ENCODE data around the gene NEK9. TPM values are rescaled to one million over a fixed set of nuclear protein-coding genes. Genes with fewer than 3 reads are reported as not detected.

The NEK9 gene
- total and polyA plus RNA-seq, 2 experiments from 2014 or later, result 16.3 to 31.1 TPM

DNA sequence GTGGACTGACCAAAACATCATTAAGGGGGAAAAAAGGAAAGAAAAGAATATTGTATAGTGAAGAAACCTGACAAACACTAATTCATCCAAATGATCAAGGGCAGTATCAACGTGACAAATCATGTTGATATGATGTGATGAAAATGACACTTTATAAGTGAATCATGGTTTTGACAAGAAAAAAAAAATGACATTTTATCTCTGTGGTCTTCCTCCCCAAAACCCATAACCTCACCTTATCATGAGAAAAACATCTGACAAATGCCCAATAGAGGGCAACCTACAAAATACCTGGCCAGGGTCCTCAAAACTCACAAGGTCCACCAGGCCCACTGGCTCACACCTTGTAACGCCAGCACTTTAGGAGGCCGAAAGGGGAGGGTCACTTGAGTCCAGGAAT lies 35.8 kb upstream of the NEK9 start:
- Histone ChIP-seq H3K4me3 (no peak overlapping the region), H3F3A (replicated peaks; ENCODE audit: low read depth) (no peaks in the 10 kb centered on the region), H3K9me2 (ENCODE audit: insufficient read depth) (no peaks in the 10 kb centered on the region), H4K20me1 (replicated peaks; ENCODE audit: insufficient read depth) (peaks cover 9% of the 10 kb centered on the region), H3K4me1 (ENCODE audit: insufficient read depth) (peaks cover 17% of the 10 kb centered on the region), H3K36me3 (ENCODE audit: insufficient read depth) (no peaks in the 10 kb centered on the region), H2AFZ (no peak overlapping the region), H3K4me2 (no peak overlapping the region), H3K79me2 (replicated peaks; ENCODE audit: insufficient read depth) (peaks cover 98% of the 10 kb centered on the region), H3K27ac (ENCODE audit: low read depth) (no peak overlapping the region), H3K27me3 (ENCODE audit: insufficient read depth) (no peaks in the 10 kb centered on the region)
- Mint-ChIP-seq H3K9me3 (no peaks in the 10 kb centered on the region), H3K27ac (no peak overlapping the region), H3K36me3 (ENCODE audit: low read depth) (no peaks in the 10 kb centered on the region), H3K4me3 (no peak overlapping the region), H3K4me1 (peaks cover 29% of the 10 kb centered on the region), H3K27me3 (ENCODE audit: insufficient read depth, low read depth, poor library complexity) (peaks cover 2% of the 10 kb centered on the region)
- ATAC-seq, result peak; percentile 54
- DNase-seq (ENCODE audit: low spot score), result peak; percentile 46
- TF ChIP-seq, protein P1, sequence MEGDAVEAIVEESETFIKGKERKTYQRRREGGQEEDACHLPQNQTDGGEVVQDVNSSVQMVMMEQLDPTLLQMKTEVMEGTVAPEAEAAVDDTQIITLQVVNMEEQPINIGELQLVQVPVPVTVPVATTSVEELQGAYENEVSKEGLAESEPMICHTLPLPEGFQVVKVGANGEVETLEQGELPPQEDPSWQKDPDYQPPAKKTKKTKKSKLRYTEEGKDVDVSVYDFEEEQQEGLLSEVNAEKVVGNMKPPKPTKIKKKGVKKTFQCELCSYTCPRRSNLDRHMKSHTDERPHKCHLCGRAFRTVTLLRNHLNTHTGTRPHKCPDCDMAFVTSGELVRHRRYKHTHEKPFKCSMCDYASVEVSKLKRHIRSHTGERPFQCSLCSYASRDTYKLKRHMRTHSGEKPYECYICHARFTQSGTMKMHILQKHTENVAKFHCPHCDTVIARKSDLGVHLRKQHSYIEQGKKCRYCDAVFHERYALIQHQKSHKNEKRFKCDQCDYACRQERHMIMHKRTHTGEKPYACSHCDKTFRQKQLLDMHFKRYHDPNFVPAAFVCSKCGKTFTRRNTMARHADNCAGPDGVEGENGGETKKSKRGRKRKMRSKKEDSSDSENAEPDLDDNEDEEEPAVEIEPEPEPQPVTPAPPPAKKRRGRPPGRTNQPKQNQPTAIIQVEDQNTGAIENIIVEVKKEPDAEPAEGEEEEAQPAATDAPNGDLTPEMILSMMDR (conservative IDR thresholded peaks at IDR 0.05; ENCODE audit: low read depth in 2 of 2), result peak; percentile 43 to 48
- TF ChIP-seq, protein P2, sequence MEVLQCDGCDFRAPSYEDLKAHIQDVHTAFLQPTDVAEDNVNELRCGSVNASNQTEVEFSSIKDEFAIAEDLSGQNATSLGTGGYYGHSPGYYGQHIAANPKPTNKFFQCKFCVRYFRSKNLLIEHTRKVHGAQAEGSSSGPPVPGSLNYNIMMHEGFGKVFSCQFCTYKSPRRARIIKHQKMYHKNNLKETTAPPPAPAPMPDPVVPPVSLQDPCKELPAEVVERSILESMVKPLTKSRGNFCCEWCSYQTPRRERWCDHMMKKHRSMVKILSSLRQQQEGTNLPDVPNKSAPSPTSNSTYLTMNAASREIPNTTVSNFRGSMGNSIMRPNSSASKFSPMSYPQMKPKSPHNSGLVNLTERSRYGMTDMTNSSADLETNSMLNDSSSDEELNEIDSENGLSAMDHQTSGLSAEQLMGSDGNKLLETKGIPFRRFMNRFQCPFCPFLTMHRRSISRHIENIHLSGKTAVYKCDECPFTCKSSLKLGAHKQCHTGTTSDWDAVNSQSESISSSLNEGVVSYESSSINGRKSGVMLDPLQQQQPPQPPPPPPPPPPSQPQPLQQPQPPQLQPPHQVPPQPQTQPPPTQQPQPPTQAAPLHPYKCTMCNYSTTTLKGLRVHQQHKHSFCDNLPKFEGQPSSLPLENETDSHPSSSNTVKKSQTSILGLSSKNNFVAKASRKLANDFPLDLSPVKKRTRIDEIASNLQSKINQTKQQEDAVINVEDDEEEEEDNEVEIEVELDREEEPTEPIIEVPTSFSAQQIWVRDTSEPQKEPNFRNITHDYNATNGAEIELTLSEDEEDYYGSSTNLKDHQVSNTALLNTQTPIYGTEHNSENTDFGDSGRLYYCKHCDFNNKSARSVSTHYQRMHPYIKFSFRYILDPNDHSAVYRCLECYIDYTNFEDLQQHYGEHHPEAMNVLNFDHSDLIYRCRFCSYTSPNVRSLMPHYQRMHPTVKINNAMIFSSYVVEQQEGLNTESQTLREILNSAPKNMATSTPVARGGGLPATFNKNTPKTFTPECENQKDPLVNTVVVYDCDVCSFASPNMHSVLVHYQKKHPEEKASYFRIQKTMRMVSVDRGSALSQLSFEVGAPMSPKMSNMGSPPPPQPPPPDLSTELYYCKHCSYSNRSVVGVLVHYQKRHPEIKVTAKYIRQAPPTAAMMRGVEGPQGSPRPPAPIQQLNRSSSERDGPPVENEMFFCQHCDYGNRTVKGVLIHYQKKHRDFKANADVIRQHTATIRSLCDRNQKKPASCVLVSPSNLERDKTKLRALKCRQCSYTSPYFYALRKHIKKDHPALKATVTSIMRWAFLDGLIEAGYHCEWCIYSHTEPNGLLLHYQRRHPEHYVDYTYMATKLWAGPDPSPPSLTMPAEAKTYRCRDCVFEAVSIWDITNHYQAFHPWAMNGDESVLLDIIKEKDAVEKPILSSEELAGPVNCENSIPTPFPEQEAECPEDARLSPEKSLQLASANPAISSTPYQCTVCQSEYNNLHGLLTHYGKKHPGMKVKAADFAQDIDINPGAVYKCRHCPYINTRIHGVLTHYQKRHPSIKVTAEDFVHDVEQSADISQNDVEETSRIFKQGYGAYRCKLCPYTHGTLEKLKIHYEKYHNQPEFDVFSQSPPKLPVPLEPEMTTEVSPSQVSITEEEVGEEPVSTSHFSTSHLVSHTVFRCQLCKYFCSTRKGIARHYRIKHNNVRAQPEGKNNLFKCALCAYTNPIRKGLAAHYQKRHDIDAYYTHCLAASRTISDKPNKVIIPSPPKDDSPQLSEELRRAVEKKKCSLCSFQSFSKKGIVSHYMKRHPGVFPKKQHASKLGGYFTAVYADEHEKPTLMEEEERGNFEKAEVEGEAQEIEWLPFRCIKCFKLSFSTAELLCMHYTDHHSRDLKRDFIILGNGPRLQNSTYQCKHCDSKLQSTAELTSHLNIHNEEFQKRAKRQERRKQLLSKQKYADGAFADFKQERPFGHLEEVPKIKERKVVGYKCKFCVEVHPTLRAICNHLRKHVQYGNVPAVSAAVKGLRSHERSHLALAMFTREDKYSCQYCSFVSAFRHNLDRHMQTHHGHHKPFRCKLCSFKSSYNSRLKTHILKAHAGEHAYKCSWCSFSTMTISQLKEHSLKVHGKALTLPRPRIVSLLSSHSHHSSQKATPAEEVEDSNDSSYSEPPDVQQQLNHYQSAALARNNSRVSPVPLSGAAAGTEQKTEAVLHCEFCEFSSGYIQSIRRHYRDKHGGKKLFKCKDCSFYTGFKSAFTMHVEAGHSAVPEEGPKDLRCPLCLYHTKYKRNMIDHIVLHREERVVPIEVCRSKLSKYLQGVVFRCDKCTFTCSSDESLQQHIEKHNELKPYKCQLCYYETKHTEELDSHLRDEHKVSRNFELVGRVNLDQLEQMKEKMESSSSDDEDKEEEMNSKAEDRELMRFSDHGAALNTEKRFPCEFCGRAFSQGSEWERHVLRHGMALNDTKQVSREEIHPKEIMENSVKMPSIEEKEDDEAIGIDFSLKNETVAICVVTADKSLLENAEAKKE (CRISPR knock-in tag; IDR thresholded peaks at IDR 0.05), result no peak
- no peak for TF ChIP-seq JUNB (IDR thresholded peaks at IDR 0.05; ENCODE audit: unreplicated experiment)
- TF ChIP-seq, protein P3, sequence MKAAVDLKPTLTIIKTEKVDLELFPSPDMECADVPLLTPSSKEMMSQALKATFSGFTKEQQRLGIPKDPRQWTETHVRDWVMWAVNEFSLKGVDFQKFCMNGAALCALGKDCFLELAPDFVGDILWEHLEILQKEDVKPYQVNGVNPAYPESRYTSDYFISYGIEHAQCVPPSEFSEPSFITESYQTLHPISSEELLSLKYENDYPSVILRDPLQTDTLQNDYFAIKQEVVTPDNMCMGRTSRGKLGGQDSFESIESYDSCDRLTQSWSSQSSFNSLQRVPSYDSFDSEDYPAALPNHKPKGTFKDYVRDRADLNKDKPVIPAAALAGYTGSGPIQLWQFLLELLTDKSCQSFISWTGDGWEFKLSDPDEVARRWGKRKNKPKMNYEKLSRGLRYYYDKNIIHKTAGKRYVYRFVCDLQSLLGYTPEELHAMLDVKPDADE (IDR thresholded peaks at IDR 0.05), result no peak
- TF ChIP-seq ZNF114 (CRISPR knock-in tag; IDR thresholded peaks at IDR 0.05), result no peak
- TF ChIP-seq ZNF331 (CRISPR knock-in tag; IDR thresholded peaks at IDR 0.05; ENCODE audit: low read depth), result no peak
- no peak for TF ChIP-seq EZH2 (IDR thresholded peaks at IDR 0.05; ENCODE audit: low read depth, unreplicated experiment)
- no peak for TF ChIP-seq NANOG (IDR thresholded peaks at IDR 0.05; ENCODE audit: borderline replicate concordance)
